Trophoblast cell (in vitro differentiated cells and primary cell): Measurements from ENCODE around the gene PDE1A.
A peak's percentile ranks its signal among the peaks of the same experiment; 100 is the strongest.

Experiments
- DNase-seq, 2 donors: peaks; one replicate each; pipeline ENCODE4 v3.0.0-alpha.2; 2016
- H2AFZ ChIP-seq: 2 replicates; pipeline ENCODE4 v1.6.1; 2013; ENCODE audit warnings: low read length, moderate library complexity, mild to moderate bottlenecking; ENCODE audit not compliant: insufficient read depth, poor library complexity
- H2AK5ac ChIP-seq: 2 replicates; pipeline ENCODE4 v1.6.1; 2013; ENCODE audit warnings: mild to moderate bottlenecking, low read length
- H2BK120ac ChIP-seq: 2 replicates; pipeline ENCODE4 v1.6.1; 2013; ENCODE audit warnings: low read length, mild to moderate bottlenecking, moderate library complexity; ENCODE audit not compliant: insufficient read depth, poor library complexity
- H2BK12ac ChIP-seq: 2 replicates; pipeline ENCODE4 v1.6.1; 2013; ENCODE audit warnings: mild to moderate bottlenecking, low read length, moderate library complexity
- H2BK5ac ChIP-seq: 2 replicates; pipeline ENCODE4 v1.6.1; 2013; ENCODE audit warnings: low read length, low read depth, moderate library complexity, mild to moderate bottlenecking; ENCODE audit not compliant: poor library complexity
- H3K14ac ChIP-seq: 2 replicates; pipeline ENCODE4 v1.6.1; 2013; ENCODE audit warnings: mild to moderate bottlenecking, low read length
- H3K18ac ChIP-seq: 2 replicates; pipeline ENCODE4 v1.6.1; 2013; ENCODE audit warnings: mild to moderate bottlenecking, low read length
- H3K23ac ChIP-seq: 2 replicates; pipeline ENCODE4 v1.6.1; 2013; ENCODE audit warnings: low read length
- H3K27ac ChIP-seq: 2 replicates; pipeline ENCODE4 v1.5.1; 2013; ENCODE audit warnings: low read depth, mild to moderate bottlenecking, inconsistent platforms, low read length, moderate library complexity
- H3K27me3 ChIP-seq: 2 replicates; pipeline ENCODE4 v1.6.1; 2013; ENCODE audit warnings: inconsistent platforms, mild to moderate bottlenecking, low read length, moderate library complexity; ENCODE audit not compliant: insufficient read depth
- H3K36me3 ChIP-seq, 2 experiments: 1 replicate in 1 of 2; 2 replicates in 1 of 2; pipeline ENCODE4 v1.6.1; 2013; ENCODE audit warnings: low read length in 2 of 2, mild to moderate bottlenecking in 2 of 2, moderate library complexity in 1 of 2; ENCODE audit not compliant: insufficient read depth in 2 of 2, control insufficient read depth in 1 of 2
- H3K4ac ChIP-seq: 2 replicates; pipeline ENCODE4 v1.6.1; 2013; ENCODE audit warnings: low read depth, mild to moderate bottlenecking, low read length, moderate library complexity
- H3K4me1 ChIP-seq, 2 experiments: 1 replicate in 1 of 2; 2 replicates in 1 of 2; pipeline ENCODE4 v1.6.1; 2013; ENCODE audit warnings: low read length in 2 of 2, mild to moderate bottlenecking in 2 of 2, moderate library complexity in 1 of 2; ENCODE audit not compliant: insufficient read depth in 2 of 2, control insufficient read depth in 1 of 2
- H3K4me2 ChIP-seq: 2 replicates; pipeline ENCODE4 v1.6.1; 2013; ENCODE audit warnings: inconsistent platforms, mild to moderate bottlenecking, low read length, moderate library complexity
- H3K4me3 ChIP-seq: 2 replicates; pipeline ENCODE4 v1.5.1; 2013; ENCODE audit warnings: mild to moderate bottlenecking, low read depth, low read length, inconsistent platforms
- H3K79me1 ChIP-seq: one replicate; pipeline ENCODE4 v1.6.1; 2013; ENCODE audit warnings: low read length
- H3K79me2 ChIP-seq: 2 replicates; pipeline ENCODE4 v1.6.1; 2013; ENCODE audit warnings: low read length, mild to moderate bottlenecking; ENCODE audit not compliant: control insufficient read depth, insufficient read depth, poor library complexity
- H3K9ac ChIP-seq: 2 replicates; pipeline ENCODE4 v1.6.1; 2013; ENCODE audit warnings: mild to moderate bottlenecking, low read length
- H3K9me3 ChIP-seq: 2 replicates; pipeline ENCODE4 v1.6.1; 2013; ENCODE audit warnings: low read depth, mild to moderate bottlenecking, control low read depth, inconsistent platforms, low read length; ENCODE audit not compliant: insufficient read depth
- H4K12ac ChIP-seq: 2 replicates; pipeline ENCODE4 v1.6.1; 2013; ENCODE audit warnings: low read depth, mild to moderate bottlenecking, low read length, moderate library complexity
- H4K8ac ChIP-seq: 2 replicates; pipeline ENCODE4 v1.6.1; 2013; ENCODE audit warnings: low read depth, mild to moderate bottlenecking, low read length, moderate library complexity
- H4K91ac ChIP-seq: one replicate; pipeline ENCODE4 v1.6.1; 2013; ENCODE audit warnings: low read depth, mild to moderate bottlenecking, low read length, moderate library complexity
- WGBS: extraction: QIAGEN DNeasy Blood & Tissue Kit; methylation state at CpG from one replicate; pipeline ENCODE4 v1.1.7; 2013; ENCODE audit warnings: missing lambda C conversion rate; ENCODE audit not compliant: insufficient read length, insufficient coverage; ENCODE audit errors: extremely low coverage; 5-methylcytosine and 5-hydroxymethylcytosine counted together

The PDE1A gene

GRCh38 chr2:182247831-182248230 lies 179.0 kb downstream of the PDE1A start:
- no peak overlapping the region for H2BK5ac ChIP-seq
- H2BK120ac ChIP-seq: no peak overlapping the region
- H3K18ac ChIP-seq: no peak overlapping the region
- H2BK12ac ChIP-seq: no peak overlapping the region
- no peaks in the 10 kb centered on the region for H3K27me3 ChIP-seq
- H3K4ac ChIP-seq: no peak overlapping the region
- H4K12ac ChIP-seq: no peak overlapping the region
- peaks cover 0 to 2% of the 10 kb centered on the region in 2 experiments for H3K4me1 ChIP-seq
- H3K4me3 ChIP-seq: no peak overlapping the region
- DNase-seq: peak; percentile 3 to 54
- no peaks in the 10 kb centered on the region for H3K36me3 ChIP-seq
- no CpG with 5 or more reads among the region's 1 CpG for WGBS
- H2AFZ ChIP-seq: no peak overlapping the region
- H4K91ac ChIP-seq: no peak overlapping the region
- no peak overlapping the region for H3K4me2 ChIP-seq
- H3K14ac ChIP-seq: no peak overlapping the region
- H3K9ac ChIP-seq: no peak overlapping the region
- H3K79me2 ChIP-seq: no peaks in the 10 kb centered on the region
- H3K27ac ChIP-seq: no peak overlapping the region
- H3K79me1 ChIP-seq: no peaks in the 10 kb centered on the region
- H3K23ac ChIP-seq: no peak overlapping the region
- H2AK5ac ChIP-seq: no peak overlapping the region
- H3K9me3 ChIP-seq: no peaks in the 10 kb centered on the region
- H4K8ac ChIP-seq: no peak overlapping the region

- Histone ChIP-seq H3K4me2 (no peak overlapping the region), H2AFZ (no peak overlapping the region), H3K27ac (no peak overlapping the region), H2BK5ac (no peak overlapping the region), H3K4me3 (no peak overlapping the region), H3K9ac (no peak overlapping the region), H4K8ac (no peak overlapping the region), H3K79me2 (no peaks in the 10 kb centered on the region), H2BK12ac (no peak overlapping the region), H3K79me1 (no peaks in the 10 kb centered on the region), H2BK120ac (no peak overlapping the region), H3K18ac (no peak overlapping the region), H4K91ac (no peak overlapping the region), H3K14ac (no peak overlapping the region), H3K4ac (no peak overlapping the region), H2AK5ac (no peak overlapping the region), H4K12ac (no peak overlapping the region), H3K27me3 (no peaks in the 10 kb centered on the region), H3K23ac (no peak overlapping the region), H3K36me3 (no peaks in the 10 kb centered on the region), H3K4me1 (peaks cover 0 to 2% of the 10 kb centered on the region in 2 experiments), H3K9me3 (no peaks in the 10 kb centered on the region)
- DNase-seq: no peak
These were observed 180.9 kb downstream of the PDE1A start for GRCh38 chr2:182245963-182246362.

- no peaks in the 10 kb centered on the region for H3K27me3 ChIP-seq
- WGBS: 100% methylated on average over 2 of the region's 5 CpGs
These were observed 184.2 kb downstream of the PDE1A start for GRCh38 chr2:182242609-182243008.

GRCh38 chr2:182241936-182242335 lies 184.9 kb downstream of the PDE1A start:
- no peak overlapping the region for H2BK120ac ChIP-seq
- H4K8ac ChIP-seq: no peak overlapping the region
- peaks cover 0 to 2% of the 10 kb centered on the region in 2 experiments for H3K4me1 ChIP-seq
- H2BK5ac ChIP-seq: no peak overlapping the region
- H2AK5ac ChIP-seq: no peak overlapping the region
- H2AFZ ChIP-seq: no peak overlapping the region
- no peaks in the 10 kb centered on the region for H3K9me3 ChIP-seq
- no CpG with 5 or more reads among the region's 1 CpG for WGBS
- H4K12ac ChIP-seq: no peak overlapping the region
- no peak overlapping the region for H4K91ac ChIP-seq
- H3K27me3 ChIP-seq: no peaks in the 10 kb centered on the region
- no peak overlapping the region for H3K27ac ChIP-seq
- H3K4ac ChIP-seq: no peak overlapping the region
- H3K4me3 ChIP-seq: no peak overlapping the region
- no peak overlapping the region for H2BK12ac ChIP-seq
- H3K36me3 ChIP-seq: no peaks in the 10 kb centered on the region
- no peak overlapping the region for H3K4me2 ChIP-seq
- peak in 1 of 2 donors; percentile 47 for DNase-seq
- H3K18ac ChIP-seq: no peak overlapping the region
- no peaks in the 10 kb centered on the region for H3K79me2 ChIP-seq
- H3K14ac ChIP-seq: no peak overlapping the region
- H3K79me1 ChIP-seq: no peaks in the 10 kb centered on the region
- no peak overlapping the region for H3K23ac ChIP-seq
- no peak overlapping the region for H3K9ac ChIP-seq

More at GRCh38 chr2:182242609-182243008, 184.2 kb downstream of the PDE1A start:
- H2BK12ac ChIP-seq: no peak overlapping the region
- no peak overlapping the region for H4K12ac ChIP-seq
- no peak overlapping the region for H2AFZ ChIP-seq
- no peak overlapping the region for H3K4me3 ChIP-seq
- H3K23ac ChIP-seq: no peak overlapping the region
- DNase-seq: no peak
- H3K36me3 ChIP-seq: no peaks in the 10 kb centered on the region
- no peaks in the 10 kb centered on the region for H3K79me1 ChIP-seq
- no peak overlapping the region for H2BK5ac ChIP-seq
- H3K79me2 ChIP-seq: no peaks in the 10 kb centered on the region
- no peak overlapping the region for H3K4me2 ChIP-seq
- H2AK5ac ChIP-seq: no peak overlapping the region
- no peaks in the 10 kb centered on the region for H3K9me3 ChIP-seq
- no peak overlapping the region for H4K91ac ChIP-seq
- H3K4ac ChIP-seq: no peak overlapping the region
- no peak overlapping the region for H3K9ac ChIP-seq
- H2BK120ac ChIP-seq: no peak overlapping the region
- no peak overlapping the region for H3K27ac ChIP-seq
- H4K8ac ChIP-seq: no peak overlapping the region
- no peak overlapping the region for H3K14ac ChIP-seq
- H3K4me1 ChIP-seq: peaks cover 0 to 2% of the 10 kb centered on the region in 2 experiments
- no peak overlapping the region for H3K18ac ChIP-seq
